Measurements from ENCODE around the gene NTRK2. TPM values are rescaled to one million over a fixed set of nuclear protein-coding genes. Genes with fewer than 3 reads are reported as not detected.

NTRK2 gene
- total RNA-seq, 2 donors from 2014 or later = 11.9 to 30.1 TPM

DNA sequence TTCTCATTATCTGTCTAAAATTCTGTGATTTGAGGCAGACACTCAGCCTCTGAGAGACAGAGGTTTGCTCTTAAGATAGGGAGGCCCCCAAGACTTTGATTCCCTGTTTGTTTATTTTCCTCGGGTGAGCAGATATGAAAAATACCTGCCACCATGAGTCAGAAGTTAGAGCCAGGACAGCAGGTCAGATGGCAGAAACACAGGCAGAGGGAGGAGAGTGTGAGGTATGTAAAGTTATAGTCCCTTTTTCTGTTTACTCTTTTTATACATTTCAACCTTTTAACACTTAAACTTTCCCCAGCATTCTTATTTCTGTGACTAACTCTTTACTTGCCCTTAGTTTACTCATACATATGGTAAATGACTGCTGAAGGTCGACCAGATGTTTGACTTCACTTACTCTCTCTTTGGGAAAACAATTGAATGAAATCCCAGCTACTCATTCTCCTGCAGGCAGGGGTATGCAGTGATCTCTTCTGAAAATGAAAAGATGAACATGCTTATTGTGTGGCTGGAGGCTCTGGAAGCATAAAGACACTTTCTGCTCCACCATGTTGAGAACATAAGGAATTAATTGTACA is 383.8 kb downstream of the NTRK2 start:
- H3K4me3 ChIP-seq = no peak overlapping the region
- no peaks in the 10 kb centered on the region for H3K36me3 ChIP-seq
- H3K9me3 ChIP-seq = no peaks in the 10 kb centered on the region
- H3K4me1 ChIP-seq = no peaks in the 10 kb centered on the region
- TF ChIP-seq, protein P1, sequence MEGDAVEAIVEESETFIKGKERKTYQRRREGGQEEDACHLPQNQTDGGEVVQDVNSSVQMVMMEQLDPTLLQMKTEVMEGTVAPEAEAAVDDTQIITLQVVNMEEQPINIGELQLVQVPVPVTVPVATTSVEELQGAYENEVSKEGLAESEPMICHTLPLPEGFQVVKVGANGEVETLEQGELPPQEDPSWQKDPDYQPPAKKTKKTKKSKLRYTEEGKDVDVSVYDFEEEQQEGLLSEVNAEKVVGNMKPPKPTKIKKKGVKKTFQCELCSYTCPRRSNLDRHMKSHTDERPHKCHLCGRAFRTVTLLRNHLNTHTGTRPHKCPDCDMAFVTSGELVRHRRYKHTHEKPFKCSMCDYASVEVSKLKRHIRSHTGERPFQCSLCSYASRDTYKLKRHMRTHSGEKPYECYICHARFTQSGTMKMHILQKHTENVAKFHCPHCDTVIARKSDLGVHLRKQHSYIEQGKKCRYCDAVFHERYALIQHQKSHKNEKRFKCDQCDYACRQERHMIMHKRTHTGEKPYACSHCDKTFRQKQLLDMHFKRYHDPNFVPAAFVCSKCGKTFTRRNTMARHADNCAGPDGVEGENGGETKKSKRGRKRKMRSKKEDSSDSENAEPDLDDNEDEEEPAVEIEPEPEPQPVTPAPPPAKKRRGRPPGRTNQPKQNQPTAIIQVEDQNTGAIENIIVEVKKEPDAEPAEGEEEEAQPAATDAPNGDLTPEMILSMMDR (IDR thresholded peaks at IDR 0.05) = no peak
- DNase-seq (ENCODE audit: low spot score) = no peak
- no peaks in the 10 kb centered on the region for H3K27me3 ChIP-seq
- no peak overlapping the region for H3K27ac ChIP-seq

DNA sequence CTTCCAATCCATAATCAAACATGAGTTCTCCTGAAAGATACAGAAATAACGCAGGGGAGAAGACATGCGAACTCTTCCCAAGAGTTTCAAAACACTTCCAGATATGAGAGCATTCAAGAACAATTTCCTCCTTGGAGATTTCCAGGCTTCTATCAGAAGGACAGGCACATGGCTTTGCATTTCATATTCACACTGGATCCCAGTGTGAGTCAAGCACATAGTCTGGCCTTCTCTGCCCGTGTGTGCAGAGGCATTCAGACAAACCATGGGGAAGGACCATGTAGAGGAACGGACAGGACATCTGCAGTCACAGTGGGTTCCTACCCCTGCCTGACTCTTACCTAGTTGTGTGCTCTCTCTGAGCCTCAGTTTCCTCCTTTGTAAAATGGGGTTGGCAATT is 384.5 kb downstream of the NTRK2 start:
- no peaks in the 10 kb centered on the region for H3K4me1 ChIP-seq
- DNase-seq (ENCODE audit: low spot score) = no peak
- TF ChIP-seq, protein P1 (IDR thresholded peaks at IDR 0.05) = no peak
- no peaks in the 10 kb centered on the region for H3K36me3 ChIP-seq
- no peaks in the 10 kb centered on the region for H3K27me3 ChIP-seq
- H3K4me3 ChIP-seq = no peak overlapping the region
- H3K27ac ChIP-seq = no peak overlapping the region
- H3K9me3 ChIP-seq = no peaks in the 10 kb centered on the region

DNA sequence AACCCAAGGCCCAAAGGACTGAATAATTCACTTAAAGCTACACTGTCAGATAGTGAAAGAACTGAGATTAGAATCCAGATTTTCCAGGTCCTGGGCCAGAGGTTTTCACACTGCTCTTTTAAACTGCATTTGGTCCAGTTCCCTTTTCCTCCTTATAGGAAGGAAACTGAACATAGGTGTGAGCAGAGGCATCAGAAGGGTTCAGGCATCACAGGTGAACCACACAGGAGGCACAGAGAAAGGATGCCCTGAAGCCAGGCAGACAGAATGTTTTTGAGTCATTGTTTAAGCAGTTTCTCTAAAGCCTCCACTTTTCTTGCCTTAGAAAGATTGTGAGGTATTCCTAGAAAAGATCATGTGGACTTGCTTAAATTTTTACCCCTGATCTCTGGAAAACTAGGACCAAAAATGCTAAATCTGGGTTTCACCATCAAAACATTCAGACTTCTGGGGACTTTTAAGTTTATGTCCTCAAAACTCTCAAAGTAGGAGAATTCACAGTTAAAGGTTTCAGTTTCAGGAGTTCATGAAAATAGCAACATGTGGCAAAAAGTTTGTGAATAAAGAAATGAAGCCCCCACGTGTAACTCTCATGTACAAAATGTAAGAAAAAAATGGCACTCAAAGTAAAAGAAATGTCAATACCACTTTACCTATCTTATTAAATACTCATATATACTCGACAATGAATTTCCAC is 386.1 kb downstream of the NTRK2 start:
- Histone ChIP-seq H3K9me3 (no peaks in the 10 kb centered on the region), H3K36me3 (no peaks in the 10 kb centered on the region), H3K4me1 (no peaks in the 10 kb centered on the region), H3K4me3 (no peak overlapping the region), H3K27me3 (no peaks in the 10 kb centered on the region), H3K27ac (no peak overlapping the region)
- no peak for DNase-seq (ENCODE audit: low spot score)
- TF ChIP-seq, protein P1 (IDR thresholded peaks at IDR 0.05) = no peak

DNA sequence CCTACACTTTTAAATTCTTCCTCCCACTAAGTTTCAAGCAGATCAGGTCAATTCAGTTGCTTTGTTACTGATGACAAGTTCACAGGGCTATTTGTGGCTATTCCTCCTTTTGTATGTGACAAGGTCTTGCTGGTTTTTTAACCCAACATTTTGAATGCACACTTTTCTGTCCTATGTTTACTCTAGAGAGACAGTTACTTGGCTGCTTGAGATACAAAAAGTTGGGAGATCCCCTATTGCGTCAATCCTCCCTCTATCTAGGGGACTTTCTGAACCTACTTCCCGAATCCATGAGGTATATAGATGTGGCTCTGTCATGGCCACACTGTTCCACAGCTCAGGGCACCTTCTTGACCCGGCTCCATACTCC is 386.7 kb downstream of the NTRK2 start:
- TF ChIP-seq, protein P1 (IDR thresholded peaks at IDR 0.05) = no peak

DNA sequence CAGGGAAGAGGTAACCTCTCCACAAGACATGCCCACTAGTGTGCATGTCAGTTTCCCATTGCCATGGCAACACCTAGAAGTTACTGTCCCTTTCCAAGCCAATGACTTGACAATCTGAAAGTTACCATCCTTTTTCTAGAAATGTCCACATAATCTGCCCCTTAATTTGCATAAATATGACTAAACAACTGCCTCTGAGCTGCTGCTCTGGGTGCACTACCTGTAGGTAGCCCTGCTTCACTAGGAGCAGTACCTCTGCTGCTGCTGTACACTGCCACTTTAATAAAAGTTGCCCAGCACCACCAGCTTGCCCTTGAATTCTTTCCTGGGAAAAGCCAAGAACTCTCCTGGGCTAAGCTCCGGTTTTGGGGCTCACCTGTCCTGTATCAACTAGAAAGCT is 392.4 kb downstream of the NTRK2 start:
- no peak overlapping the region for H3K27ac ChIP-seq
- H3K9me3 ChIP-seq = no peaks in the 10 kb centered on the region
- H3K4me1 ChIP-seq = no peaks in the 10 kb centered on the region
- DNase-seq (ENCODE audit: low spot score) = no peak
- H3K36me3 ChIP-seq = no peaks in the 10 kb centered on the region
- TF ChIP-seq, protein P1 (IDR thresholded peaks at IDR 0.05) = no peak
- H3K27me3 ChIP-seq = no peaks in the 10 kb centered on the region
- no peak overlapping the region for H3K4me3 ChIP-seq

More for the DNA sequence above, 386.7 kb downstream of the NTRK2 start:
- Histone ChIP-seq H3K27me3 (no peaks in the 10 kb centered on the region), H3K36me3 (no peaks in the 10 kb centered on the region), H3K27ac (no peak overlapping the region), H3K4me3 (no peak overlapping the region), H3K9me3 (no peaks in the 10 kb centered on the region), H3K4me1 (no peaks in the 10 kb centered on the region)
- no peak for DNase-seq (ENCODE audit: low spot score)
